ENCODE data around the gene AHNAK2.

DNA sequence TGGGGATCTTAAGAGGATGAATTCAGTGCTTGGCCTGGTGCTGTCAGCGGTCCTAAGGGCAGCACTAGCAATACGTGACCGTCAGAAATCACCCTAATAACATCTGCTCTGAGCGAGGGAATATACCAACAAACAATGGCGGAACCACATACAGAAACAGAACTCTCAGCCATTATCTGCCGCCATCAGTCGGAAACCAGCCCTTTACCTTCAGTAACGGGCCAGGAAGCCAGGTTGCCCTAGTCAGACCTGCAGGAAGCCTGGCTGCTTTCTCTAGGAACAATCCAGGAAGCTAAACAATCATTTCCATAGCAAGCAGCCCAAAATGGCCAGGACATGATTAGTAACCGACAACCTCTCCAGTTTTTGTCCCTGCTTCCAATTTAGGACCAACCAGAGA lies 37.1 kb upstream of the AHNAK2 start:
- TF ChIP-seq, protein P1, sequence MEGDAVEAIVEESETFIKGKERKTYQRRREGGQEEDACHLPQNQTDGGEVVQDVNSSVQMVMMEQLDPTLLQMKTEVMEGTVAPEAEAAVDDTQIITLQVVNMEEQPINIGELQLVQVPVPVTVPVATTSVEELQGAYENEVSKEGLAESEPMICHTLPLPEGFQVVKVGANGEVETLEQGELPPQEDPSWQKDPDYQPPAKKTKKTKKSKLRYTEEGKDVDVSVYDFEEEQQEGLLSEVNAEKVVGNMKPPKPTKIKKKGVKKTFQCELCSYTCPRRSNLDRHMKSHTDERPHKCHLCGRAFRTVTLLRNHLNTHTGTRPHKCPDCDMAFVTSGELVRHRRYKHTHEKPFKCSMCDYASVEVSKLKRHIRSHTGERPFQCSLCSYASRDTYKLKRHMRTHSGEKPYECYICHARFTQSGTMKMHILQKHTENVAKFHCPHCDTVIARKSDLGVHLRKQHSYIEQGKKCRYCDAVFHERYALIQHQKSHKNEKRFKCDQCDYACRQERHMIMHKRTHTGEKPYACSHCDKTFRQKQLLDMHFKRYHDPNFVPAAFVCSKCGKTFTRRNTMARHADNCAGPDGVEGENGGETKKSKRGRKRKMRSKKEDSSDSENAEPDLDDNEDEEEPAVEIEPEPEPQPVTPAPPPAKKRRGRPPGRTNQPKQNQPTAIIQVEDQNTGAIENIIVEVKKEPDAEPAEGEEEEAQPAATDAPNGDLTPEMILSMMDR (IDR thresholded peaks at IDR 0.05), result no peak
- no peak for TF ChIP-seq POLR2A (IDR thresholded peaks at IDR 0.05)

All from testis (tissue), 2 donors.